H9 (cell line): Measurements from ENCODE around the gene PPARG. TPM values are rescaled to one million over a fixed set of nuclear protein-coding genes. Genes with fewer than 3 reads are reported as not detected.

ENCODE experiments used
- DNase-seq: peaks from one replicate; pipeline ENCODE4 v3.0.0-alpha.2; 2017
- H2AFZ ChIP-seq: one replicate; pipeline ENCODE4 v1.6.1; 2013; ENCODE audit warnings: mild to moderate bottlenecking, low read length, control low read depth, moderate library complexity
- H2AK5ac ChIP-seq: 2 replicates; pipeline ENCODE4 v1.6.1; 2013; ENCODE audit warnings: low read length, control low read depth, mixed read lengths; ENCODE audit not compliant: insufficient read length
- H2BK120ac ChIP-seq: one replicate; pipeline ENCODE4 v1.6.1; 2013; ENCODE audit warnings: low read depth, mild to moderate bottlenecking, low read length, control low read depth, inconsistent platforms; ENCODE audit not compliant: poor library complexity, severe bottlenecking
- H2BK12ac ChIP-seq: 2 replicates; pipeline ENCODE4 v1.6.1; 2013; ENCODE audit warnings: low read length, control low read depth, mixed read lengths, low read depth; ENCODE audit not compliant: insufficient read length
- H2BK15ac ChIP-seq: 2 replicates; pipeline ENCODE4 v1.6.1; 2013; ENCODE audit warnings: low read depth, low read length, control low read depth
- H2BK20ac ChIP-seq: one replicate; pipeline ENCODE4 v1.6.1; 2013; ENCODE audit warnings: low read depth, mild to moderate bottlenecking, low read length, control low read depth, inconsistent platforms; ENCODE audit not compliant: poor library complexity, severe bottlenecking
- H2BK5ac ChIP-seq: 2 replicates; pipeline ENCODE4 v1.6.1; 2013; ENCODE audit warnings: low read length, control low read depth, mixed read lengths; ENCODE audit not compliant: insufficient read length
- H3K14ac ChIP-seq: 2 replicates; pipeline ENCODE4 v1.6.1; 2013; ENCODE audit warnings: low read length, control low read depth; ENCODE audit not compliant: insufficient read depth
- H3K18ac ChIP-seq: 2 replicates; pipeline ENCODE4 v1.6.1; 2013; ENCODE audit warnings: low read depth, mild to moderate bottlenecking, mixed read lengths, low read length, control low read depth; ENCODE audit not compliant: insufficient read length
- H3K23ac ChIP-seq: 2 replicates; pipeline ENCODE4 v1.6.1; 2013; ENCODE audit warnings: low read length, control low read depth, mixed read lengths, low read depth; ENCODE audit not compliant: insufficient read length
- H3K23me2 ChIP-seq: 2 replicates; pipeline ENCODE4 v1.6.1; 2013; ENCODE audit warnings: low read depth, mild to moderate bottlenecking, mixed read lengths, low read length, control low read depth; ENCODE audit not compliant: insufficient read length, poor library complexity, severe bottlenecking
- H3K27ac ChIP-seq: 2 replicates; pipeline ENCODE4 v1.5.1; 2013; ENCODE audit warnings: low read length, control low read depth, mixed read lengths, low read depth; ENCODE audit not compliant: insufficient read length
- H3K27me3 ChIP-seq: 2 replicates; pipeline ENCODE4 v1.6.1; 2013; ENCODE audit warnings: low read length, control low read depth, inconsistent platforms; ENCODE audit not compliant: insufficient read depth
- H3K4ac ChIP-seq: 2 replicates; pipeline ENCODE4 v1.6.1; 2013; ENCODE audit warnings: low read depth, mild to moderate bottlenecking, control low read depth, inconsistent platforms, low read length, moderate library complexity
- H3K4me1 ChIP-seq: 2 replicates; pipeline ENCODE4 v1.6.1; 2013; ENCODE audit warnings: low read length, control low read depth, inconsistent platforms; ENCODE audit not compliant: insufficient read depth
- H3K4me2 ChIP-seq: 2 replicates; pipeline ENCODE4 v1.6.1; 2013; ENCODE audit warnings: low read length, control low read depth, mixed read lengths; ENCODE audit not compliant: insufficient read length, insufficient read depth
- H3K56ac ChIP-seq: 2 replicates; pipeline ENCODE4 v1.6.1; 2013; ENCODE audit warnings: low read depth, mild to moderate bottlenecking, mixed read lengths, low read length, control low read depth; ENCODE audit not compliant: insufficient read length
- H3K79me1 ChIP-seq: 2 replicates; pipeline ENCODE4 v1.6.1; 2013; ENCODE audit warnings: low read depth, mild to moderate bottlenecking, moderate library complexity, low read length, control low read depth, inconsistent platforms; ENCODE audit not compliant: insufficient read depth, poor library complexity, severe bottlenecking
- H3K79me2 ChIP-seq: 2 replicates; pipeline ENCODE4 v1.6.1; 2013; ENCODE audit warnings: low read length, control low read depth, inconsistent platforms; ENCODE audit not compliant: insufficient read depth
- H3K9ac ChIP-seq: 2 replicates; pipeline ENCODE4 v1.6.1; 2013; ENCODE audit warnings: low read length, control low read depth, mixed read lengths; ENCODE audit not compliant: insufficient read length; ENCODE audit errors: extremely low read depth
- H3K9me3 ChIP-seq: one replicate; pipeline ENCODE4 v1.6.1; 2013; ENCODE audit warnings: low read depth, low read length, inconsistent platforms; ENCODE audit not compliant: control insufficient read depth
- H3T11ph ChIP-seq: one replicate; pipeline ENCODE4 v1.6.1; 2013; ENCODE audit warnings: mild to moderate bottlenecking, low read length, control low read depth, inconsistent platforms
- H4K20me1 ChIP-seq: one replicate; pipeline ENCODE4 v1.6.1; 2013; ENCODE audit not compliant: control insufficient read depth, insufficient read length, insufficient read depth
- H4K5ac ChIP-seq: 2 replicates; pipeline ENCODE4 v1.6.1; 2013; ENCODE audit warnings: low read depth, mild to moderate bottlenecking, mixed read lengths, low read length, control low read depth; ENCODE audit not compliant: insufficient read length
- H4K8ac ChIP-seq: replicated peaks from 2 replicates; pipeline ENCODE4 v1.6.1; 2013; ENCODE audit warnings: low read length, control low read depth, mixed read lengths, low read depth; ENCODE audit not compliant: insufficient read length
- H4K91ac ChIP-seq: 2 replicates; pipeline ENCODE4 v1.6.1; 2013; ENCODE audit warnings: low read depth, mild to moderate bottlenecking, moderate library complexity, mixed read lengths, low read length, control low read depth; ENCODE audit not compliant: insufficient read length
- H3K27ac Mint-ChIP-seq, 3 experiments: 2 replicates in 2 of 3; 3 replicates in 1 of 3; pipeline ENCODE4 v1.8.0; 2020 to 2021; ENCODE audit warnings: mixed read lengths in 3 of 3, mild to moderate bottlenecking in 1 of 3, moderate library complexity in 1 of 3
- H3K27me3 Mint-ChIP-seq: 2 replicates; pipeline ENCODE4 v1.8.0; 2021; ENCODE audit warnings: low read depth, mild to moderate bottlenecking, moderate library complexity, mixed read lengths
- H3K36me3 Mint-ChIP-seq, 3 experiments: 2 replicates in 2 of 3; 3 replicates in 1 of 3; pipeline ENCODE4 v1.8.0; 2020 to 2021; ENCODE audit warnings: low read depth in 3 of 3, mixed read lengths in 3 of 3; ENCODE audit not compliant: insufficient read depth in 1 of 3
- H3K4me1 Mint-ChIP-seq, 2 experiments: 2 replicates each; pipeline ENCODE4 v1.8.0; 2020; ENCODE audit warnings: mixed read lengths in 2 of 2
- H3K4me3 Mint-ChIP-seq, 2 experiments: 2 replicates in 1 of 2; 3 replicates in 1 of 2; pipeline ENCODE4 v1.8.0; 2020 to 2021; ENCODE audit warnings: mild to moderate bottlenecking in 2 of 2, mixed read lengths in 2 of 2, moderate library complexity in 1 of 2
- H3K9me3 Mint-ChIP-seq, 2 experiments: 2 replicates in 1 of 2; 3 replicates in 1 of 2; pipeline ENCODE4 v1.8.0; 2020; ENCODE audit warnings: mild to moderate bottlenecking in 2 of 2, mixed read lengths in 2 of 2, moderate library complexity in 1 of 2
- WGBS: extraction: QIAGEN DNeasy Blood & Tissue Kit; methylation state at CpG from one replicate; pipeline ENCODE4 v1.1.7; 2013; ENCODE audit warnings: missing lambda C conversion rate, low lambda C conversion rate, mixed read lengths; ENCODE audit not compliant: insufficient read length; ENCODE audit errors: extremely low coverage; 5-methylcytosine and 5-hydroxymethylcytosine counted together
- total RNA-seq: library from RNA; stranded (reverse); gene quantifications from 2 replicates; pipeline ENCODE4 v1.2.1, GENCODE V29; 2021
- TF ChIP-seq, protein P1 (sequence below): fragments of 200-600 bp; sonication (generic); conservative IDR thresholded peaks from 3 replicates; pipeline ENCODE4 v1.8.0; 2021; ENCODE audit warnings: antibody characterized with exemption, mild to moderate bottlenecking

PPARG gene
- total RNA-seq, 1 experiment from 2014 or later = 0.42 TPM

DNA sequence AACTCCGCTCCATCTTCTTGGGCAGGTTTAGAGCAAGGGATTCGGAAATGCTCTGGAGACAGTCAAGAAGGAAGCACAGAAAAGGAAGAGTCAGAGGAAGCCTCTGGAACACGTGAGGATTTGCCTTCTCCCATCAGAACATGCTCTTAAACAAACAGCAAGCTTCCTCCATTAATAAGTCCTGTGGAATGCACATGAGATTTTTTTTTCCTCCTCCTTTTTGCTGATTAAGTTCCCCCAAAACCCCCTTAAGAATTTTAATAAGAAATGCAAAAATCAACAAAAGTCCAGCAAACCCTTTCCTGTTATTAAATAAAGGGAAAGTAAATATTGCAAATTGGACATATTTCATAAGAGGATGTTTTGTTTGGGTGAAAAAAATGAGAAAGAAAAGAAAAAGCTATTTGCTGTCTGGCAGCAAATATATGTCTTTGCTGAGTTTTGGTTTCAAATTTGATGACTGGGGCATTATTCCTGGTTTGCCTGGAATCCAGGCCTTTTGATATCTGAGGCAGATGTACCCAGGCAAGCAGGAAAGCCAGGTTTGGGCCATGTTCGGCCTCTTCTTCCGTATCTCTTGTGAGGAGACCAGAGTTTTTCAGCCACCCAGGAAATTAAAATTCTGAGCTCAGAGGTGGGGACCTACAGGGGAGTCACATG is 187.5 kb downstream of the PPARG start:
- WGBS = no CpG with 5 or more reads among the region's 5 CpGs
- H2AFZ ChIP-seq = no peak overlapping the region
- DNase-seq = no peak

More for the DNA sequence above, 187.5 kb downstream of the PPARG start:
- Histone ChIP-seq H3K9ac (no peak overlapping the region), H3K79me2 (no peaks in the 10 kb centered on the region), H3K9me3 (no peaks in the 10 kb centered on the region), H3K18ac (no peak overlapping the region), H4K20me1 (no peaks in the 10 kb centered on the region), H3K27me3 (no peaks in the 10 kb centered on the region), H4K5ac (no peak overlapping the region), H3K4me2 (no peak overlapping the region), H3K23ac (no peak overlapping the region), H2AK5ac (no peak overlapping the region), H2BK20ac (no peak overlapping the region), H4K8ac (no peak overlapping the region), H3T11ph (no peak overlapping the region), H2BK12ac (no peak overlapping the region), H3K27ac (no peak overlapping the region), H3K4ac (no peak overlapping the region), H3K23me2 (no peaks in the 10 kb centered on the region), H2BK5ac (no peak overlapping the region), H4K91ac (no peak overlapping the region), H3K56ac (no peak overlapping the region), H3K4me1 (no peaks in the 10 kb centered on the region), H2BK120ac (no peak overlapping the region), H2BK15ac (no peak overlapping the region), H3K79me1 (no peaks in the 10 kb centered on the region), H3K14ac (no peak overlapping the region)
- no peaks in the 10 kb centered on the region for H3K36me3 Mint-ChIP-seq
- H3K27ac Mint-ChIP-seq = no peak overlapping the region
- H3K4me1 Mint-ChIP-seq = peaks cover 5 to 19% of the 10 kb centered on the region in 2 experiments
- TF ChIP-seq, protein P1, sequence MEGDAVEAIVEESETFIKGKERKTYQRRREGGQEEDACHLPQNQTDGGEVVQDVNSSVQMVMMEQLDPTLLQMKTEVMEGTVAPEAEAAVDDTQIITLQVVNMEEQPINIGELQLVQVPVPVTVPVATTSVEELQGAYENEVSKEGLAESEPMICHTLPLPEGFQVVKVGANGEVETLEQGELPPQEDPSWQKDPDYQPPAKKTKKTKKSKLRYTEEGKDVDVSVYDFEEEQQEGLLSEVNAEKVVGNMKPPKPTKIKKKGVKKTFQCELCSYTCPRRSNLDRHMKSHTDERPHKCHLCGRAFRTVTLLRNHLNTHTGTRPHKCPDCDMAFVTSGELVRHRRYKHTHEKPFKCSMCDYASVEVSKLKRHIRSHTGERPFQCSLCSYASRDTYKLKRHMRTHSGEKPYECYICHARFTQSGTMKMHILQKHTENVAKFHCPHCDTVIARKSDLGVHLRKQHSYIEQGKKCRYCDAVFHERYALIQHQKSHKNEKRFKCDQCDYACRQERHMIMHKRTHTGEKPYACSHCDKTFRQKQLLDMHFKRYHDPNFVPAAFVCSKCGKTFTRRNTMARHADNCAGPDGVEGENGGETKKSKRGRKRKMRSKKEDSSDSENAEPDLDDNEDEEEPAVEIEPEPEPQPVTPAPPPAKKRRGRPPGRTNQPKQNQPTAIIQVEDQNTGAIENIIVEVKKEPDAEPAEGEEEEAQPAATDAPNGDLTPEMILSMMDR = no peak
- H3K4me3 Mint-ChIP-seq = no peak overlapping the region
- H3K9me3 Mint-ChIP-seq = no peaks in the 10 kb centered on the region
- no peaks in the 10 kb centered on the region; the same call in 1 of the 2 replicates for H3K27me3 Mint-ChIP-seq
